VCaP (cell line): Measurements from ENCODE around the gene LHB.
A peak's percentile ranks its signal among the peaks of the same experiment; 100 is the strongest.

Source experiments
- H3K27ac ChIP-seq: fragments of 450-650 bp; 2 replicates; pipeline ENCODE4 v1.5.1; 2017
- TF ChIP-seq, protein P1 (sequence below): fragments of 450-650 bp; conservative IDR thresholded peaks from 2 replicates; pipeline ENCODE4 v1.5.1; 2017; ENCODE audit warnings: mild to moderate bottlenecking, moderate library complexity

The LHB gene

GRCh38 chr19:49006905-49007304 lies 10.0 kb downstream of the LHB start:
- H3K27ac ChIP-seq, result no peak overlapping the region
- TF ChIP-seq, protein P1, sequence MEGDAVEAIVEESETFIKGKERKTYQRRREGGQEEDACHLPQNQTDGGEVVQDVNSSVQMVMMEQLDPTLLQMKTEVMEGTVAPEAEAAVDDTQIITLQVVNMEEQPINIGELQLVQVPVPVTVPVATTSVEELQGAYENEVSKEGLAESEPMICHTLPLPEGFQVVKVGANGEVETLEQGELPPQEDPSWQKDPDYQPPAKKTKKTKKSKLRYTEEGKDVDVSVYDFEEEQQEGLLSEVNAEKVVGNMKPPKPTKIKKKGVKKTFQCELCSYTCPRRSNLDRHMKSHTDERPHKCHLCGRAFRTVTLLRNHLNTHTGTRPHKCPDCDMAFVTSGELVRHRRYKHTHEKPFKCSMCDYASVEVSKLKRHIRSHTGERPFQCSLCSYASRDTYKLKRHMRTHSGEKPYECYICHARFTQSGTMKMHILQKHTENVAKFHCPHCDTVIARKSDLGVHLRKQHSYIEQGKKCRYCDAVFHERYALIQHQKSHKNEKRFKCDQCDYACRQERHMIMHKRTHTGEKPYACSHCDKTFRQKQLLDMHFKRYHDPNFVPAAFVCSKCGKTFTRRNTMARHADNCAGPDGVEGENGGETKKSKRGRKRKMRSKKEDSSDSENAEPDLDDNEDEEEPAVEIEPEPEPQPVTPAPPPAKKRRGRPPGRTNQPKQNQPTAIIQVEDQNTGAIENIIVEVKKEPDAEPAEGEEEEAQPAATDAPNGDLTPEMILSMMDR, result no peak

DNA sequence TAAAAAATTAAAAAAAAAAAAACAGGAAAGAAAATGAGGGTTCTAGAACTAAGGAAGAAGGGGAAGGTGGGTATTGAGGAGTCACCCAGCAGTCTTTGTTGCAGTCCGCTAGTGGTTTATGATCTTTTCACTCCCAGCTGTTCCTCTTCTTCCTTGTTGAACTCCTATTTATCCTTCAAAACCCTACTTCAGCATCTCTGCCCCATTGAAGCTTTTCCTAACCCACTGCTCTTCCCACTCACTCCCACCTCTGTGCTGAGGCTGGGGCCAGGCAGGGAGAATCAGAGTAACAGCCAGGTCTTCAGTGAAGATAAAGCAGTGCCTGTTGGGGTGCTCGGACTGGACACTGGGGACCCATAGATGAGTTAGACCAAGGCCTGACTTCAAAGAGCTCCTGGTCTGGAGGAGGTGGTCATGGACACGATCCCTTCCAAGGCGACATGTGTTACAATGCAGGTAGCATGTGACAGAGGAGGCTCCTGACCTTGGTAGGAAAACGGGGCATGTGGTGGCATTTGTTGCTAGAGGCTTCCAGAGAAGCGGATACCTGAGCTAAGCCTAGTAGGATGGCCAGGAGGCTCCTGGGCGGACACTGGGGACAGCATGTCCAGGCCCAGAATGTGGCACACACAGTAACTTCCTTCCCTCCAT lies 11.8 kb downstream of the LHB start:
- TF ChIP-seq, protein P1, result no peak
- no peak overlapping the region for H3K27ac ChIP-seq

DNA sequence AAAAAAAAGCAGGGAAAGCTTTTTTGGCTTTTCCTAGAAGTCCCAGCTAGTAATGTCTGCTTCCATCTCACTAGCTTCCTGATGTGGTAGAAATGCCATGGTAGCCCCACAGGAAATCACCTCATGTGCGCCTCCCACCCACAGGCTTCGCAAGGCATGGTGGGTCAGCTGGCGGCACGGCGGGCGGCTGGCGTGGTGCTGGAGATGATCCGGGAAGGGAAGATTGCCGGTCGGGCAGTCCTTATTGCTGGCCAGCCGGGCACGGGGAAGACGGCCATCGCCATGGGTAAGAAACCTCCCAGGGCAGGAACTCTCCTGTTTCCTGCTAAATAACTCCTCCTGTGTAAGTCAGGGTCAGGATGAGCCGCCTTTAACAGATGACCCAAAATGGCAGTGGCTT lies 12.8 kb downstream of the LHB start:
- H3K27ac ChIP-seq, result no peak overlapping the region
- TF ChIP-seq, protein P1, result no peak

DNA sequence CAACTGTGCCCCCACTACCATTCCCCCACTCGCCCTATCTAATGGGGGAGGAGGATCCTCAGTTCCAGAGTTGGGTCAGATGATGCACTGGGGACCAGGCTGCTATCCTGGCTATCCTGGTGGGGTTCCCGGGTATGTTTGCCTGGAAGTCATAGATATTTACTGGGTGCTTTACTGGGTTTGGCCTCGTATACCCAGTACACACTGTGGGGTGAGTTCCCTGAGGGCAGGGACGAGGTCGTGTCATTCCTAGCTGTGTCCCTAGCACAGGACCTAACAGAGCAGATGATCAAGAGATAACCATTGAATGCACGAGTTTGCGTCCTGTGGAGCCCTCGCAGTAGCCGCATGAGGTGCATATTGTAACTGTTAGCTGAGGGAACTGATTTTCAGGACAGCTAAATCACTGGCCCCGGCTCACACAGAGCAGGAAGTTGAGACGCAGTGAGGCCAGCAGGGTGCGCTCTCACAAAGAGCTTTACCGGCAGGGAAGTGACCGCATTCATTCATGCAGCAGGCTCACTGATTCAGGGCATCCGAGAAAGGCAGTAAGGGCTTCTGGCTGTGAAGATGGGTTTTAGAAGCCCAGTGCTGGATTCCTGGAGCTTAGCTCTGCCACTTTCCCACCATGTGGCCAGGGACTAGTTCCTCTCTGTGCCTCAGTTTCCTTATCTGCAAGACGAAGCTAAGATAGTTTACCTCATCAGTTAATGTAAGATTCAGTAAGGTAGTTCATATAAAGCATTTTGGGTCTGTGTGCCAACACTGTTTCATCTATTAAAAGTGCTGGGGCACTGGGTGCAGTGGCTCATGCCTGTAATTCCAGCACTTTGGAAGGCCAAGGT lies 17.2 kb downstream of the LHB start:
- H3K27ac ChIP-seq, result no peak overlapping the region
- TF ChIP-seq, protein P1, result peak; percentile 70

GRCh38 chr19:48997972-48998371 lies 18.9 kb downstream of the LHB start:
- TF ChIP-seq, protein P1, result peak; percentile 74
- H3K27ac ChIP-seq, result no peak overlapping the region

- peak overlapping the region; percentile 91 for H3K27ac ChIP-seq
- TF ChIP-seq, protein P1, result no peak
Measured at GRCh38 chr19:48994035-48994386, 22.9 kb downstream of the LHB start.

GRCh38 chr19:48993175-48994034 lies 23.5 kb downstream of the LHB start, which contains the start of the genes GYS1 and RUVBL2:
Gene GYS1 (minus strand): TSS chr19:48993309. CDS start chr19:48993112, 197 bp downstream.
Gene RUVBL2 (plus strand): TSS chr19:48993887. CDS start chr19:48993912, 25 bp downstream.
- TF ChIP-seq, protein P1, result peak; percentile 99

More at GRCh38 chr19:48993175-48994034, 23.5 kb downstream of the LHB start, which contains the start of the genes GYS1 and RUVBL2:
- H3K27ac ChIP-seq, result peak within 1 kb of the TSS; percentile 91
